Measurements from ENCODE around the gene ATAT1. TPM values are rescaled to one million over a fixed set of nuclear protein-coding genes. Genes with fewer than 3 reads are reported as not detected.
A peak's percentile ranks its signal among the peaks of the same experiment; 100 is the strongest.

The ATAT1 gene
- total and polyA plus RNA-seq, 9 of the 15 experiments (the other 6 are each of a cell fraction or from before 2014, with no cell fraction given): 0.65 to 5.8 (median 1.6) TPM

- peak; percentile 59; the same call in 1 of the 2 replicates for TF ChIP-seq ETS1 (conservative IDR thresholded peaks at IDR 0.05; ENCODE audit: control insufficient read depth, low read depth, low read length)
- peak; percentile 75; the same call in 1 of the 2 replicates for TF ChIP-seq JUN (IDR thresholded peaks at IDR 0.05; ENCODE audit: borderline replicate concordance, low read depth, low read length)
- 0 out of 2 replicates have a peak, but pooled peaks have one; percentile 90 for TF ChIP-seq JUN (CRISPR knock-in tag; IDR thresholded peaks at IDR 0.05; ENCODE audit: borderline replicate concordance)
- peak; percentile 71 for TF ChIP-seq SOX6 (IDR thresholded peaks at IDR 0.05)
- 0 out of 2 replicates have a peak, but pooled peaks have one; percentile 58 for TF ChIP-seq MYNN (IDR thresholded peaks at IDR 0.05)
- no peak for TF ChIP-seq MYNN (CRISPR knock-in tag; IDR thresholded peaks at IDR 0.05)
- TF ChIP-seq BACH1 (tag; IDR thresholded peaks at IDR 0.05): no peak
- TF ChIP-seq ZBTB40 (IDR thresholded peaks at IDR 0.05): peak; percentile 75
- no peak; the same call in 1 of the 2 replicates for TF ChIP-seq ZBTB40 (CRISPR knock-in tag; IDR thresholded peaks at IDR 0.05)
- peak; percentile 73 for TF ChIP-seq POLR2B (IDR thresholded peaks at IDR 0.05; ENCODE audit: low read depth, partially characterized antibody)
- peak; percentile 76 to 77 for TF ChIP-seq RAD21 (CRISPR knock-in tag; conservative IDR thresholded peaks at IDR 0.05 in 1 of 2, IDR thresholded peaks at IDR 0.05 in 1 of 2)
- TF ChIP-seq ZNF23 (CRISPR knock-in tag; IDR thresholded peaks at IDR 0.05): no peak
- no peak for TF ChIP-seq NONO (IDR thresholded peaks at IDR 0.05; ENCODE audit: low read depth in 2 of 2, low read length in 1 of 2)
- no peak for TF ChIP-seq BRF1 (IDR thresholded peaks at IDR 0.05; ENCODE audit: borderline replicate concordance, extremely low read depth, insufficient read length)
- TF ChIP-seq ZNF644 (tag; IDR thresholded peaks at IDR 0.05; ENCODE audit: low read depth): 0 out of 2 replicates have a peak, but pooled peaks have one; percentile 59
- TF ChIP-seq ZNF766 (CRISPR knock-in tag; conservative IDR thresholded peaks at IDR 0.05): no peak
- peak; percentile 88 for TF ChIP-seq PHF20 (IDR thresholded peaks at IDR 0.05; ENCODE audit: partially characterized antibody)
Observed at GRCh38 chr6:30672445-30673253, 46.0 kb downstream of the ATAT1 start, which contains the start of gene DHX16 (continued).

Data from K562 (cell line).